Brain pericyte (primary cell): ENCODE data around the gene OTUD3.

Source experiments
- DNase-seq: peaks from one replicate; pipeline ENCODE4 v3.0.0-alpha.2; 2012; ENCODE audit warnings: low read depth, low spot score

The OTUD3 gene

DNA sequence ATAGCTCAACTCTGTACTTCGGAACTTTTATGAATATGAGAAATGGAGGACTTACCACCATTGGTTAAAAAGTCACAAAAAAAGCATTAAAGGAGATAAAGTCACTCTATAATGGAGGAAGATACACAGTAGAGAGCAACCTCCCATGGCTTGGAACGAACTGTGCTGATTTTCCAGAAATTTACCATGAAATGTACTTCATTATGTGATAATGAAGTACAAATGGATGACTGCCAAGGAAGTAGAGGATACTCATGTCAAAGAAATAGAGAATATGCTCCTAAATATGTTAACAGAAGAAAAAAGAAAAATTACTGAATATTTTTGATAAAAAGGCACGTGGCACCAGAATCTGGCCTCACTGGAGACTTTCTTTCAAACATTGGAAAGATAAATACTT, 64.8 kb downstream of the OTUD3 start:
- DNase-seq: no peak

DNA sequence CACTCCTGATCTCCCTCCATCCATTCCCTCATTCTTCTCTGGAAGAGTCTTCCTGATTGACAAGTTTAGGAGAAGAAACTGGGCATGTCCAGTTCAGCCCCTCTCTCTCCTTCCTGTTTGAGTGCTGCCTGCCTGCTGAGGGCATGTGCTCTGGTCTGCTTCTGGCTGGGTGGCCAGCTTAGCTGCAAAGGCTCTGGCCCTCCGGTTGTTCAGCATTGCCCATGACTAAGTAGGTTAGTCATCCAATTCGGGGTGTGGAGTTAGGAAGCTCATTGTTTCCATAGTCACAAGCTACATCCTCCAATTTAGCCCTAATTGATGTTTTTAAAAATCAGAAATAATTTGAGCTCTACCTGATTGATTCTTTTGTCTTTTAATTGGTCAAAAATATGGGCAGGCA, 66.8 kb downstream of the OTUD3 start:
- DNase-seq: no peak

DNA sequence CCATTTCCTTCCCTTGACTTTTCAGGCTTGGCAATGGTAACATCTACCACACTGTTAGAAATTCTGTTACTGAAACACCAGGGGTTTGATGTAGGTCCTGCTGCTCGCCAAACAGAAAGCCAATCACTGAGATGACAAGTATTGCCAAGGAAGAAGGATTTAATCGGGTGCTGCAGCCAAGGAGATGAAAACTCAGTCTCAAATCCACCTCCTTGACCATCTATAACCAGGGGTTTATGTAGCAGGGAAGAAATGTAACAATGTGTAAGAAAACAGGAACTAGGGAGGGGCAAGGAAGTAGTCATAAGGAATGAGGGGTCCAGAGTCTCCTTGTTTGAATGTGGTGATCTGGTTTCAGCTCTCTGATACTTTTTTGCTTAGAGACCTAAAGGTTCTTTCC, 71.9 kb downstream of the OTUD3 start:
- DNase-seq: no peak

DNA sequence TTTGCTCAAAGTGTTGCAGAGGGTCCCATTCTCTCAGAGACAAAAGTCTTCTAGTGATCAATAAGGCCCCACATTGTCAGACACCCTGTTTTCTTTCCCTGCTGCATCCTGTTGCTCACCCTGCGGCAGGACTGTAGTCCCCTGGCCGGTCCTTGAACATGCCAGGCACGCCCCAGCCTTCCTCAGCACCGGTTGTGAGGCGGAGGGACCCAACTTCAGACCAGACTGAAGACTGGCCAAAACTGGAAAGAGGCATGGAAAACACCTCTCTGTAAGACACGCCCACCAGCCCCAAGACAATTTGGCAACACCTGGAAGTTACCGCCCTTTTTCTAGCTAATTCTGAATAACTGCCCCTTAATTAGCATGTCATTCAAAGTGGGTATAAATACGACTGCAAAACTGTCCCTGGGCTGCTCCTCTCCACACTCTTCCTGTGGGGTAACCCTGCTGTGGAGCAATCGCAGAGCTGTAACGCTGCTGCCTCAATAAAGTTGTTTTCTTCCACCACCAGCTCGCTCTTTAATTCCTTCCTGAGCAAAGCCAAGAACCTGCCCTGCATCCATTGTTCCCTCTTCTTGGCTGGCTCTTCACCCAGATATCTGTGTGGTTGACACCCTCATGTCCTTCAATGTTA, 73.5 kb downstream of the OTUD3 start:
- no peak for DNase-seq

DNA sequence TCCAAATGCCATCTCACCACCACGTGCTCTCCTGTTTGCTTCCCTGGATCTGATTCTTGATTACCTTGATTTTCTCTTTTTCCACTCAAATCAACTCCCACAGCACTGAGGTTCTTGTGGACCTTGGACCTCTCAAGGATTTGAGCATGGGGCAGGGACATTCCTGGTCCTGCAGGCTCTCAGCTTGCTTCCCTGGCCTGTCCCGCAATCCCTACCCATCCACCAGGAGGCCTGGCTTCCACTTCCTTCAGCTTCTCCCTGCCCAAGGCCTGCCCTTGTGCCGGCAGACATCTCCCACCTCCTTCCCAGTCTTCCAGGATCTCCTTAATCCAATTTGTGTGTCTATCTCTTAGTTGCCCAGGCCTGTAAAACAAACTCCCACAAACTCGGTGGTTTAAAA, 75.6 kb downstream of the OTUD3 start:
- no peak for DNase-seq

DNA sequence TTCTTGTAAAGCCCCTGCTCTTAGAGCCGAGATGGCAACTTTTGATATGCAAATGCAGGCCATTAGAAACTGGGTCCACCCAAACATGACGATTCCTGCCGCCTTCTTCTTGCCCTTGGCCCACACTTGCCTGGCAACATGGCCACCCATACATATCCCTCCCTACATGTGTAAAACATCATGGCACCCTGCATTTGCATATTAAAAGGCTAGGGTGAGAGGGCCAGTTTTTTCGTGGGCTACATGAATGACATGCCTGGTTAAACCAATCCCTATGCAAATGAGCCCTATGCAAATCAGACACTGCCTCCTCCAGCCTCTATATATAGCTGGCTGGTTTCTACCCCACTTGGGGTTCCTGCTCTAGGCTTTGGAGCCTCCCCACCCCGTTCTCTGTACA, 78.4 kb downstream of the OTUD3 start:
- no peak for DNase-seq
